Activated T-helper 17 cell treated with anti-CD3 and anti-CD28 coated beads, Interleukin-2, amount 50 U/mL, for 72 hours (primary cell): Measurements from ENCODE around the gene PRR20G. TPM values are rescaled to one million over a fixed set of nuclear protein-coding genes. Genes with fewer than 3 reads are reported as not detected.

Experiments
- ATAC-seq: fragments of 150-1000 bp; cut with Tn5 transposase; replicated peaks from 2 replicates; pipeline ENCODE4 v1.10.0; 2021; ENCODE audit warnings: mild to moderate bottlenecking, moderate library complexity
- H3K27ac Mint-ChIP-seq: one replicate; pipeline ENCODE4 v1.8.0; 2022; ENCODE audit warnings: mixed read lengths
- H3K27me3 Mint-ChIP-seq: one replicate; pipeline ENCODE4 v1.8.0; 2022; ENCODE audit warnings: mixed read lengths
- H3K36me3 Mint-ChIP-seq: one replicate; pipeline ENCODE4 v1.8.0; 2022; ENCODE audit warnings: low read depth, mild to moderate bottlenecking, mixed read lengths
- H3K4me1 Mint-ChIP-seq: one replicate; pipeline ENCODE4 v1.8.0; 2022; ENCODE audit warnings: mixed read lengths
- H3K4me3 Mint-ChIP-seq: one replicate; pipeline ENCODE4 v1.8.0; 2022; ENCODE audit warnings: mild to moderate bottlenecking, mixed read lengths
- H3K9me3 Mint-ChIP-seq: one replicate; pipeline ENCODE4 v1.8.0; 2022; ENCODE audit warnings: mixed read lengths
- total RNA-seq, 2 donors: library from RNA; stranded (reverse); gene quantifications; one replicate each; pipeline ENCODE4 v1.2.3, GENCODE V29; 2022

Gene PRR20G
- total RNA-seq, result not detected

DNA sequence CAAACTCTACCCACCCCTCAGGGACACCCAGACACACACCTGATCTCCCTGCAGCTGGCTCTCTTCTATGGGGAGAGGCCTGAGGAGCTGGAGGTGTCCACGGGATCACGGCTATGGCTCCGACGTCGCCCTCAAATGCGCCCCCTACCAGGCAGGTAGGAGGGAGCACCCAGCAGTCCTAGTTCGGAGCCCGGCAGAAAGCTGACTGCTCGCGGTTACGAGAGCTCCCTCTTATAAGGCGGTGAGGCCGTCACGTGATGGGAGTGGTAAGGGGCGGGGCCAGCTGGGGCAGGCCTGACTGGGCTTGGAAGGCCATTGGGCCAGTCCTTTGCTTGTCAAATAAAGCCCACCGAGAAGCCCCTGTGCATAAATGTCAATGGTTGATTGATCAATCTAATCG lies at the start of gene PRR20G:
Gene PRR20G (minus strand): TSS at position 207 of the 400 bp plus-strand sequence. CDS start 681 bp downstream, outside the sequence.
- H3K4me3 Mint-ChIP-seq, result no peak within 1 kb of the TSS
- no peaks in the 10 kb centered on the region for H3K4me1 Mint-ChIP-seq
- H3K9me3 Mint-ChIP-seq, result peaks cover 4% of the 10 kb centered on the region
- H3K36me3 Mint-ChIP-seq, result no peaks in the 10 kb centered on the region
- H3K27ac Mint-ChIP-seq, result no peak within 1 kb of the TSS
- no peak for ATAC-seq
- peaks cover 4% of the 10 kb centered on the region for H3K27me3 Mint-ChIP-seq

DNA sequence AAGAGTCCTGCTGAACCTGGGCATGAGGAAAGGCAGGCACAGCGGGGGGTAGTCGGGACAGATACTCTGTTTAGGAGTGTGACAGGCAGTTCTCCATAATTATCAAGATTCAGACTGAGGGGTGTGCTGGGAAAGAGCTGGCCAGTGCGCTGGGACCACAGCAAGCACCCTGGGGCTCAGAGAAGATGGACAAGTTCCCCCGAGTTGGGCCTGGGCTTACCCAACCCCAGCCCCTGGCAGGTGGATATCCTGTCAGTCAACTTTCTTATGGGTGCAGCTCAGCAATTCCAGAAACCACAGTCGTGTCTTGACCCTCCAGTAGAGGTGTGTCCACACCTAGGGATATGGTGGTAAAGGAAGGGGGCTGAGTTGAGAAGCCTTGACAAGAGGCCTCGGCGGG lies 49.2 kb upstream of the PRR20G start:
- no peak for ATAC-seq
- Mint-ChIP-seq H3K27ac (no peak overlapping the region), H3K27me3 (peaks cover 30% of the 10 kb centered on the region), H3K4me1 (no peaks in the 10 kb centered on the region), H3K4me3 (no peak overlapping the region), H3K36me3 (no peaks in the 10 kb centered on the region), H3K9me3 (peaks cover 4% of the 10 kb centered on the region)

DNA sequence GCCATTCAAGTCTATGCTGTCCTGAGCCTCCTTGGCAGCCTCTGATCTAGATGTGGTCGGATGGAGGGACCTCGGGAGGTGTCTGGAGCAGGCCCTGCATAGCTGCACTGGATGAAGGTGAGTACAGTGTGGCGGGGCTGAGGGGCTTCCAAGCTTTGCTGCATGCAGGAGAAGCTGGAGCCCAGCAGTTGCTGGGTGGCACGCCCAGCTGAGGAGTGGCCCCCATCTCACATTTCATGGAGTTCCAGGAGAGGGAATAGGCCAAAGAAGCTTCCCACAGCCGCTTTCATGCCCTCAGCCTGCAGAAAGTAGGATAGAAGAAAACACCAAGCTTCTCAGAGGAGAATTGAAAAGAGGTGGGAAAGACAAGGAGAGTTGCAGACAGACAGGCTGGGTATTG lies 48.3 kb upstream of the PRR20G start:
- Mint-ChIP-seq H3K9me3 (peaks cover 4% of the 10 kb centered on the region), H3K27me3 (peaks cover 33% of the 10 kb centered on the region), H3K27ac (no peak overlapping the region), H3K36me3 (no peaks in the 10 kb centered on the region), H3K4me1 (no peaks in the 10 kb centered on the region), H3K4me3 (no peak overlapping the region)
- ATAC-seq, result no peak

DNA sequence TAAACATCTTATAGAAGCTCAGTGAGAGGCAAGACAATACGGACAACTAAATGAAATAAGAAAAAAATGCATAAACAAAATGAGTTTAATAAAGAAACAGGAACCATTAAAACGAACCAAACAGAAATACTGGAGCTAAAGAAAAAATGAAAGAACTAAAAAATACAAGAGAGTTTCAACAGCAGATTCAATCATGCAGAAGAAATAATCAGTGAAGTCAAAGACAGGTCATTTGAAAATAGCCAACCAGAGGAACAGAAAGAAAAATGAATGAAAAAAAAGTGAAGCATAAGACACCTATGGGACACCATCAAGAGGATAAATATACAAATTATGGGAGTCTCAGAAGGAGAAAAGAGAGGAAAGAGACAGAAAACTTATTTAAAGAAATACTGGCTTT lies 42.5 kb upstream of the PRR20G start:
- H3K4me1 Mint-ChIP-seq, result no peaks in the 10 kb centered on the region

DNA sequence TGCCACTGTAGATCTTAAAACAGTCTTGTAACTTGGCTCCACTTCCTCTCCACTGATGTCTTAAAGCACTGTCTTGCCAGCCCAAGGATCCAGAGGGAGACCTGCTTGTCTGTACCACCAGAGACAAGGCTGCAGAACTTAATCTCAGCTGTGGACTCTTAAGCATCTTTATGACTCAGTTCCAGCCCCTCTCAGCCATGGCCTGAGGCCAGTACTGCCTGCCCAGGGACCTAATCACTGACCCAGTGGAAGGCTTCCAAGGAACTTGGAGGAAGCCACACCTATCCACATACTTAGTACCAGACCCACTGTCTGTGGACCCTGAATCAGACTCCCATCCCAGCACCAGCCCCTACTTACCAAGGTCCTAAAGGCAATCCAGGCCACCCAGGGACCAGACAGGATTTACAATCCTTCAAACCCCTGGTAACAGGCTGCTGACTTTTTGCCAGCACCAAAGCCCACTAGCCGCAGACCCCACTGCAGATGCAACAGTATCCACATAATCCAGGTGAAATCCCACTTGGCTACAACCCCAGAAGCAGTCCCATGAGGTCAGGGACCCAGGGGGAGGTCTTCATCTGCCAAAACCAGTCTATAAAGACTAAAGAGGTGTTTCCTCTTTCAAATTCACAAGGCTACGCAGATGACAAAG lies 41.9 kb upstream of the PRR20G start:
- no peak overlapping the region for H3K4me3 Mint-ChIP-seq
- H3K36me3 Mint-ChIP-seq, result no peaks in the 10 kb centered on the region
- peaks cover 22% of the 10 kb centered on the region for H3K27me3 Mint-ChIP-seq
- peaks cover 13% of the 10 kb centered on the region for H3K9me3 Mint-ChIP-seq
- no peaks in the 10 kb centered on the region for H3K4me1 Mint-ChIP-seq
- H3K27ac Mint-ChIP-seq, result no peak overlapping the region
- no peak for ATAC-seq

More for the DNA sequence above, 42.5 kb upstream of the PRR20G start:
- no peak for ATAC-seq
- H3K9me3 Mint-ChIP-seq, result peaks cover 13% of the 10 kb centered on the region
- H3K27ac Mint-ChIP-seq, result no peak overlapping the region
- no peak overlapping the region for H3K4me3 Mint-ChIP-seq
- peaks cover 22% of the 10 kb centered on the region for H3K27me3 Mint-ChIP-seq
- H3K36me3 Mint-ChIP-seq, result no peaks in the 10 kb centered on the region

DNA sequence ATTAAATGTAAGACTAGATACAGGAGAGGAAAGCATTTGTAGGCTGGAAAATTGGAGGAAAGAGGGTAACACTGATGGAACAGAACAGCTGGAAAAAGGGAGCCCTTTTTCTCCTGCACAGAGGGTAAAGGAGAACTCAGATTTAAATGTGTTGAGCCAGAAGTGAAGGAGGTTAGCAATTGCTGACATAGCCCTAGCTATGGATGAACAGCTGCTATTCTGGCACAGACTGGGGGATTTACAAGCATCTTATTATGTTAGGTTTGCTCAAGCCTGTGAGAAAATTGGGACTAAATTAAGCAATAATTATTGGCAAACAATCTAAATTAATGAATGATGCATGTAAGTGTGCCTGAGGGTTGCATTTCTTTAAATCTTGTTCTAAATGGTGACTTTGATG lies 40.6 kb upstream of the PRR20G start:
- Mint-ChIP-seq H3K9me3 (peaks cover 13% of the 10 kb centered on the region), H3K4me1 (no peaks in the 10 kb centered on the region), H3K36me3 (no peaks in the 10 kb centered on the region), H3K27ac (no peak overlapping the region), H3K4me3 (no peak overlapping the region), H3K27me3 (peaks cover 24% of the 10 kb centered on the region)
- no peak for ATAC-seq

DNA sequence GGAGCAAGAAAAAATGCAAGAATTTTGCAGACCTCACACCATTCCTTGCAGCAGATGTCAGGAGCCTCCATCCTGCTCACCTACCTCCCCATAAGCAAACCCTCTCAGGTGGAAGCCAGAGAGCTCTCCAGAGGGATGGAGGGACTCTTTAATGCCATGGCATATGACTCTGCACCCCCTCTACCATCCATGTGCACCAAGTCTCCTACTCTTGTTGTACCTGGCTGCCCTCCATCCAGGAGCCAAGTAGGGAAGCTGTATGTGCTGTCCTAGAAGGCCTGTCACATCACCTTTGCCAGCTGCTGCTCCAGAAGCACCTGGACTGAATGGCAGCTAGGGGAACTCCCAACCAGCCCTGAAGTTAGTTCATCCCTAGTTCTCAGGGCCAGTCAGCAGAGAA lies 38.5 kb upstream of the PRR20G start:
- no peaks in the 10 kb centered on the region for H3K4me1 Mint-ChIP-seq
- ATAC-seq, result no peak
- H3K4me3 Mint-ChIP-seq, result no peak overlapping the region
- H3K27me3 Mint-ChIP-seq, result peaks cover 20% of the 10 kb centered on the region
- H3K36me3 Mint-ChIP-seq, result no peaks in the 10 kb centered on the region
- peaks cover 13% of the 10 kb centered on the region for H3K9me3 Mint-ChIP-seq
- no peak overlapping the region for H3K27ac Mint-ChIP-seq

DNA sequence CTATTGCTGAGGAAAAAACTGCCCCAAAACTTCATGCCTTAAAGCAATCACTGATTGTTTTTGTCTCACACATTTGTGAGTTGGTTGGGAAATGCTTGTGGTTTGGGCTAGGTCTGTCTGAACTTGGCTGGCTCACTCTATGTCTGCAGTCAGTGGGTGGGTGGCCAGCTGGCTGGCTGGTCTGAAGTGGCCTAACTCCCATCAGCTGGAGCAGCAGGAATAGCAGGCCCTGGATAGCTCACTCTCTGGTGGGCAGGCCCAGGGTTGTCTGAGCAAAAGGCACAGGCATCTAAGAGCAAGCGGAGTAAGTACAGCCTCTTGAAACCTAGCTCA lies 37.7 kb upstream of the PRR20G start:
- H3K27me3 Mint-ChIP-seq, result peaks cover 23% of the 10 kb centered on the region
- no peak overlapping the region for H3K27ac Mint-ChIP-seq
- peaks cover 17% of the 10 kb centered on the region for H3K9me3 Mint-ChIP-seq
- H3K4me3 Mint-ChIP-seq, result no peak overlapping the region
- no peaks in the 10 kb centered on the region for H3K36me3 Mint-ChIP-seq
- no peaks in the 10 kb centered on the region for H3K4me1 Mint-ChIP-seq
- ATAC-seq, result no peak

DNA sequence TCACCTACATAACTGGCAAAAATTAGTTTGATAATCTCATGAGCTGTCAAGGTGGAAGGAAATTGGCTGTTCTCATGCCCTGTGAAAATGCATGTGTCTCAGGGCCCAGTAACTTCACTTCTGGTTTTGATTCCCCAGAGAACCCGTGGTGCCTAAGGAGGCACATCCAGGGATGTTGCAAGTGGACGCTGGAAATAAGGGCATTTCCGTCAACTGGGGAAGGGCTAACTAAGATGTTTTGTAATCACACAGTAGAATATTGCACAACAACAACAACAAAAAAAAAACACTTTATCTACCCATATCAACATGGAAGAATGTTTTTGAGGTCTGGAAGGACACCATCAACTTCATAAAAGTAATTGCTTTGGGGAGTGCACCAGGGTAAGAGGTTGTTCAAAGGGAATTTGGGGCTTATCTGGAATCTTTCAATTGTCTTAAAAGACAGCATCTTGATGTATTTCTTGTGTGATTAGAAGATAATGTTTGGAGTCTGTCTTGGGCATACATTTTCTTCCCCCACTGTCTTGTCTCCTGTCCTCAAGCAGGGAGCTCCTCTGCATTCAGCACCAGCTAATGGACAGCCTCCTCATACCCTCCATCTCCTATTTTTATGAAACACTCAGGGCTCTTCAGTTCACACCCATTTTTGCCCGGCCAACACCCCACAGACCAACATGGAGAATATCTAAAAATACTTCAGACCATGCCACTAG lies 37.2 kb upstream of the PRR20G start:
- H3K27ac Mint-ChIP-seq, result no peak overlapping the region
- no peak for ATAC-seq
- H3K9me3 Mint-ChIP-seq, result peaks cover 13% of the 10 kb centered on the region
- no peaks in the 10 kb centered on the region for H3K4me1 Mint-ChIP-seq
- H3K27me3 Mint-ChIP-seq, result peaks cover 23% of the 10 kb centered on the region
- H3K4me3 Mint-ChIP-seq, result no peak overlapping the region
- H3K36me3 Mint-ChIP-seq, result no peaks in the 10 kb centered on the region

DNA sequence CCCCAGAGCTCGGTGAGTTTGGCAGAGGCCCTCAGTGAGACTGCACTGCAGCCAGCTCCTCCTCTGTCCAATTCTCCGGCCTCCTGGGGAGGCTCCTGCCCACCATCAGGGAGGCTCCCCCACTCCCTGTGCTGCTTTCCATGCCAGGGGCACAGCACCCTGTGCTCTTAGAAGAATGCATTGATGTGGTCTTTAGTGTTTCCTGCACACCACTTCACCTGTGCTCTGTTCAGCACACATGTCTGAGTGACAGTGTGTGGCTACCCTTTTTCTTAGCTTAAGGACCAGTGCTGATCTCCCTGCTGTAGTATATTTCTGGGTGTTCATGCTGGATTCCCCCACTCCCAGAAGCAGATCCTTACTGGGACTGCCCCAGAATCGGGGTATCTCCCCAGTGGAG lies 36.2 kb upstream of the PRR20G start:
- H3K27me3 Mint-ChIP-seq, result peaks cover 23% of the 10 kb centered on the region
- H3K27ac Mint-ChIP-seq, result no peak overlapping the region
- no peaks in the 10 kb centered on the region for H3K36me3 Mint-ChIP-seq
- peaks cover 13% of the 10 kb centered on the region for H3K9me3 Mint-ChIP-seq
- no peaks in the 10 kb centered on the region for H3K4me1 Mint-ChIP-seq
- H3K4me3 Mint-ChIP-seq, result no peak overlapping the region
- ATAC-seq, result no peak

DNA sequence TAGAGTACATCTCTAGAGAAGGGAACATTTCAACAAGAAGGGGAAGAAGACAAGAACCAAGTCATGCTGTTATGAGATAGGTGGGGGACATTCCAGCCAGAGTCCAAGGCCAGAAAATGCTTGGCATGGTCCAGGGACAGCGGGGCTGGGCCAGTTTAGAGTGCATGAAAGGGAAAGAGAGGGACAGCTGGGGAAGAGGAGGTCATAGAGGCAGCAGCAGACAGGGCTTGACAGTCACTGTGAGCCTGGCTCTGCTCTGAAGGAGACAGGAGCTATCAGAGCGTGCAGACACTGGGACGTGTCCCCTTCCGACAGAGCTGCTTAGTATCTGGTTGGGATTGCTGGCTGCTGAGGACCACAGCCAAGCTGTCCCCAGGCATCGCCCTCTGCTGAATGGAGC lies 35.7 kb upstream of the PRR20G start:
- ATAC-seq, result no peak
- Mint-ChIP-seq H3K4me3 (no peak overlapping the region), H3K27ac (no peak overlapping the region), H3K27me3 (peaks cover 25% of the 10 kb centered on the region), H3K36me3 (no peaks in the 10 kb centered on the region), H3K9me3 (peaks cover 13% of the 10 kb centered on the region), H3K4me1 (no peaks in the 10 kb centered on the region)

DNA sequence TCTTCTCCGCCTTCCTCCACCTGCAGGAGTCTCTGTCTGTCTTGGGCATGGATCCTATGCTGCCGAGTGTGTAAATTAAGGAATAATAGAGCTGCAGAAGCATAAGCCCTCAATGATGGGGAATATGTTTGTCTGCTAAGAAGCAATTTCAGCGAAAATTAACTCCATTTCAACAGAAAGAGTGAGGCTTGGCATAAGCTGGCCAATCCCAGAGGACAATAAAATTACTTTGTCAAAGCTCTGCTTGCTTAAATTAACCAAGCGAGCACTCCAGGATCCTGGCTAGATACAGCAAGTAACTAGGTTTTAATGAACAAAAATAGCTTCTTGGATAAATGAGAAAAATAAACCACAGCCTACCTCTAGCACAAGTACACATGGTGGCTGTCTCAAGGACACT lies 33.5 kb upstream of the PRR20G start:
- H3K27ac Mint-ChIP-seq, result no peak overlapping the region
- peaks cover 5% of the 10 kb centered on the region for H3K9me3 Mint-ChIP-seq
- ATAC-seq, result no peak
- H3K4me3 Mint-ChIP-seq, result no peak overlapping the region
- H3K27me3 Mint-ChIP-seq, result peaks cover 23% of the 10 kb centered on the region
- no peaks in the 10 kb centered on the region for H3K36me3 Mint-ChIP-seq
- H3K4me1 Mint-ChIP-seq, result no peaks in the 10 kb centered on the region

DNA sequence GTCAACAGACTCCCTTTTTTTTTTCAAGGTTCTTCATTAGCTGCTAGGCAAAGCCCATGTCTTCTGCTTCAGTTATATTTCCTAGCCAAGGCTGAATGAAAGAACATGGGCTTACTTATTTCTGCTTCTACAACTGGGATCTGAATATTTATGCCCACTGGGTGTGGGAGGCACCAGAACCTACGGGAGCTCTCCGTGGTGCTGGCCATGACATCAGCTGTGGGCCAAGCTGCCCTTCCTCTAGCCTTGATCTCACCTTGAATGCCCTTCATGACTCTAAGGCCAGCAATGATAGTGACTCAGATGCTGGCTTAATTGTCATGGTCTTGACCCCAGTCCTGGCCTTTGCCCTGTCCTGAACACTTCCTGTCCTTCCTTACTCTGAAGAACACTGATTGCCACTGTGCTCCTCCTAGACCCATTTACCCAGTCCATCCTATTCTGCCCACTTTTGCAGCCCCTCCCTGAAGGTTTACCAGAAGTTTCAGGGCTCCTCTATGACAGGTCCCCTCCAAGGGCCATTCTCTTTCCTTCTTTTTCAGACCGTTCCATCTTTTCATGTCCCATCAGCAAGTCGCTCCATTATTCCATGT lies 32.8 kb upstream of the PRR20G start:
- ATAC-seq, result no peak
- H3K4me3 Mint-ChIP-seq, result no peak overlapping the region
- peaks cover 25% of the 10 kb centered on the region for H3K27me3 Mint-ChIP-seq
- no peaks in the 10 kb centered on the region for H3K4me1 Mint-ChIP-seq
- H3K9me3 Mint-ChIP-seq, result peaks cover 5% of the 10 kb centered on the region
- H3K27ac Mint-ChIP-seq, result no peak overlapping the region
- H3K36me3 Mint-ChIP-seq, result no peaks in the 10 kb centered on the region

DNA sequence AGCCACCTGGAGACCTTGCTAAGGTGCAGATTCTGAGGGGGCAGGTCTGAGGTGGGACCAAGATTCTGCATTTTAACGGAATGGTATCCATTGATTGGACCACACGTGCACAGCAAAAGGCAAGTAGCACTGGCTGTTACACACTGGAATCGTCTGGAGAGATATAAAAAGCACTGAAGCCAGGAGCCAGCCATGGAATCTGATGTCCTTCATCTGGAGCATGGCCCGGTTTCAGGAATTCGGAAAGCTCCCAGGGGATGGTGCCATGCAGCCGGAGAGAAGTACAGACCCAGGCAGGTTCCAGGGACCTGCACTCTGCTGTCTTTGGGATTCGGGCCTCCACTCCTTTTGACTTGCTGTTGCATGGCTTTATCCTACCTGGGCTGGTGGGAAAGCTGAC lies 28.8 kb upstream of the PRR20G start:
- H3K27me3 Mint-ChIP-seq, result peaks cover 21% of the 10 kb centered on the region
- no peak overlapping the region for H3K4me3 Mint-ChIP-seq
- H3K4me1 Mint-ChIP-seq, result no peaks in the 10 kb centered on the region
- no peak for ATAC-seq
- H3K9me3 Mint-ChIP-seq, result peaks cover 5% of the 10 kb centered on the region
- H3K36me3 Mint-ChIP-seq, result no peaks in the 10 kb centered on the region
- no peak overlapping the region for H3K27ac Mint-ChIP-seq

DNA sequence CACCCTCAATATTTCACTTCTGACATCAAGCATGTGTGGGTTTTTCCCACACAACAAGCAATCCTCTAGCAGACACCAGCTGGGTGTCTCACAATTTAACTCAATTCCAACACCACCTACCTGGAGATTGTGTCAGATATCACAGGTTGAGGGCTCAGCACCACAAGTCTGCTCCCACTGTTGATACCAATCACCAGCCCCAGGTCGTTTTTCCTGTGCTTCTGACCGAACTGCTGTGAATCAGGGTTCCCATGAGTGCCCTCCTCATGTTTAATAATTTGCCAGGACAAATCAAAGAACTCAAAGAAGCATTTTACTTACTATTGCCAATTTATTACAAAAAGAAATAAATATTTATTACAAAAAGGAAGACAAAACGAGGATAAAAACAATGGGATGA lies 25.0 kb upstream of the PRR20G start:
- Mint-ChIP-seq H3K4me1 (no peaks in the 10 kb centered on the region), H3K9me3 (no peaks in the 10 kb centered on the region), H3K27ac (no peak overlapping the region), H3K36me3 (no peaks in the 10 kb centered on the region), H3K27me3 (peaks cover 15% of the 10 kb centered on the region), H3K4me3 (no peak overlapping the region)
- no peak for ATAC-seq
